Measurements from ENCODE around the gene CASP4. TPM values are rescaled to one million over a fixed set of nuclear protein-coding genes. Genes with fewer than 3 reads are reported as not detected.
"Not testable (repeated sequence)": the region's sequence is repeated elsewhere in the genome, so short reads cannot be mapped to it uniquely, and the experiment has no call there.

CASP4 gene
- total RNA-seq, 1 experiment from 2014 or later, result 149 TPM

- DNase-seq (ENCODE audit: low read depth), result no peak
Observed at GRCh38 chr11:104956528-104956927, 11.8 kb downstream of the CASP4 start.

DNA sequence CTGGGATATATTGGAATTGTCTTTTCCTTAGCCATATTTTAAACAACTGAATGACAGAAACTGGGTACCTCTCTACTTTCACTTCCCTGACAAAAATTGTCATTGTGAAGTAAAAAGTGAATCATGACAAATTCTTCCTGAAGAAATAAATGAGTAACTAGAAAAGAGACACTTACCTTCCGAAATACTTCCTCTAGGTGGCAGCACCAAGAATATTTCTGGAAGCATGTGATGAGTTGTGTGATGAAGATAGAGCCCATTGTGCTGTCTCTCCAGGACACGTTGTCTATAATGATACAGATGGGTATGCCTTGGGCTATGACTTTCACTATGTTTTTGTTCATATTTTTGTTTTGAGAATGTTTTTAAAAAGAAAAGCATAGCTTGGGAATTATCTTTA is 21.5 kb downstream of the CASP4 start:
- peak; percentile 67 for DNase-seq (ENCODE audit: low read depth)

DNA sequence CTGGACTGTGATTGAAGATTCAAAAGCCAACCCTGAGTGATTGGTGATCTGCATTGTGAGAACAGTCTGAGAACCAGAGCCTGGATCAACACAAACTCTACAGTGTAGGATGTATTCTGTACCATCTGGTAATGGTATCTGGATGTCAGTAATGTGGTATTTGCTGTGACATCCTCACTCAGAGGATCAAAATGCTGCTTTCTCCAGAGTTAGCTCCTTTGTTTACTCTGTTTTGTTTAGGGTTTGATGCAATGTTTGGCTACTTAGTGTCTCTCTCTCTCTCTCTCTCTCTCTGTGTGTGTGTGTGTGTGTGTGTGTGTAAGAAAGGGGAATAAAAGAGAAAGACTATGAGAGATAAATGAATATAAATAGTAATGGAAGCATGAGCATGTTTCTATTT is 24.3 kb downstream of the CASP4 start:
- no peak for DNase-seq (ENCODE audit: low read depth)

- no peak for DNase-seq (ENCODE audit: low read depth)
Observed at GRCh38 chr11:104943561-104943960, 24.8 kb downstream of the CASP4 start.

DNA sequence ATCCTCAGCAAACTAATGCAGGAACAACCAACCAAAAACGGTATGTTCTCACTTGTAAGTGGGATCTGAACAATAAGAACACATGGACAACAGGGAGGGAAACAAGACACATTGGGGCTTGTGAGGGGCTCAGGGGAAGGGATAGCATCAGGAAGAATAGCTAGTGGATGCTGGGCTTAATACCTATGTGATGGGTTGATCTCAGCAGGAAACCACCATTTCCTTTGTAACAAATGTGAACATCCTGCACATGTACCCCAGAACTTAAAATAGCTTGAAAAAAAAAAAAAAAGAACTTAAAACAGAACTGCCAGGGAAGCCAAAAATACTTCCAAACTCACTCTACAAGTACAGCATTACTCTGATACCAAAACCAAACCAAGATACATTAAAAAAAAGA is 33.8 kb downstream of the CASP4 start:
- DNase-seq (ENCODE audit: low read depth), result no peak

GRCh38 chr11:104934073-104934472 is 34.3 kb downstream of the CASP4 start:
- DNase-seq (ENCODE audit: low read depth), result not testable (repeated sequence)

DNA sequence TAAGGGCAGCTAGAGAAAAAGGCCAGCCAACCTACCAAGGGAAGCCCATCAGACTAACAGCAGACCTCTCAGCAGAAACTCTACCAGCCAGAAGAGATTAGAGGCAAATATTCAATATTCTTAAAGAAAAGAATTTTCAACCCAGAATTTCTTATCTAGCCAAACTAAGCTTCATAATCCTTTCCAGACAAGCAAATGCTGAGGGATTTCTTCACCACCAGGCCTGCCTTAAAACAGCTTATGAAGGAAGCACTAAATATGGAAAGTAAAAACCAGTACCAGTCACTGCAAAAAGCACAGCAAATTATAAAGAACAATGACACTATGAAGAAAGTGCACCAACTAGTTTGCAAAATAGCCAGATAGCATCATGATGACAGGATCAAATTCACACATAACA is 39.6 kb downstream of the CASP4 start:
- DNase-seq (ENCODE audit: low read depth), result no peak

DNA sequence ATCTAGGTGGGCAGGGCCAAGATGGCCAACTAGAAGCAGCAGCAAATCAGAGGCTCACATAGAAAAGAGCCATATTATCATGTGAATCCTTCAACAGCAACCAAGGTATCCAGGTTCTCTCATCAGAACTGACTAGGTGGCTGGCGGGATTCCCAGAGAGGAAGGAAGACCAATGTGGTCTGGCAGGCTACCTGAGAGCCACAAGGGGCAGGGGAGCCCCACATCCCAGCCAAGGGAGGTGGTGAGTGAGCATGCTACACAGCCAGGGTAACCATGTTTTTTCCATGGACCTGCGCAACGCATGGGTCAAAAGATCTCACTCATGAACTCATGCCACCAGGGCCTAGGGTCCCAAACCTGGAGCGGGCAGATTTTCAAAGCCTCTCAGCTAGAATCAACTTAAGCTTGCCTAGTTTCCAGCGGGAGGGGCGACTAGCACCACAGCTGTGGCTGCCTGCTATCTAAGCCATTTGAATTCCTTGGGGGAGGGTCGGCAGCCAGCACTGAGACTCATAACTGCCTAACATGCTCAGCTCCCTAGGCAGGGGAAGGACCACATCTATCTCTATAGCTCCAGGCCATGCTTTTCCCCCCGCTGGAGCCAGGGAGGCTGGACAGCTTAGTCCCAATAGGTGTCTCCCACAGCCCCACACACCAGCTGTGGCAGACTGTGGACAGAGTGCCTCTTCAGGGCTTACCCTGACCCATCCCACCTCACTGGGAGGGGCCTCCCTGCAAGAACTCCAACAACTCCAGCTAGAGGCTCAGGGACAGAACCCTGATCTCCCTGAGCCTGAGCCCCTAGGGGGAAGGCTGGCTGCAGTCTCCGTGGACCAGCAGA is 41.4 kb downstream of the CASP4 start:
- no peak for DNase-seq (ENCODE audit: low read depth)

DNA sequence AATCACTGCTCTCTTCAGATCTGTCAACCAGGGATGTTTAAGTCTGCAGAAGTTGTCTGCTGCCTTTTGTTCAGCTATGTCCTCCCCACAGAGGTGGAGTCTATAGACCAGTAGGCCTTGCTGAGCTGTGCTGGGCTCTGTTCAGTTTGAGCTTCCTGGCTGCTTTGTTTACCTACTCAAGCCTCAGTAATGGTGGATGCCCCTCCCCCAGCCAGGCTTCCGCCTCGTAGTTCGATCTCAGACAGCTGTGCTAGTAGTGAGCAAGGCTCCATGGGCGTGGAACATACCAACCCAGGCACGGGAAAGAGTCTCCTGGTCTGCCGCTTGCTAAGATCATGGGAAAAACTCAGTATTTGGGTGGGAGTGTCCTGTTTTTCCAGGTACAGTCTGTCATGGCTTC is 42.5 kb downstream of the CASP4 start:
- DNase-seq (ENCODE audit: low read depth), result no peak

- peak; percentile 72 for DNase-seq (ENCODE audit: low read depth)
Observed at GRCh38 chr11:104918113-104918824, 50.1 kb downstream of the CASP4 start.

DNA sequence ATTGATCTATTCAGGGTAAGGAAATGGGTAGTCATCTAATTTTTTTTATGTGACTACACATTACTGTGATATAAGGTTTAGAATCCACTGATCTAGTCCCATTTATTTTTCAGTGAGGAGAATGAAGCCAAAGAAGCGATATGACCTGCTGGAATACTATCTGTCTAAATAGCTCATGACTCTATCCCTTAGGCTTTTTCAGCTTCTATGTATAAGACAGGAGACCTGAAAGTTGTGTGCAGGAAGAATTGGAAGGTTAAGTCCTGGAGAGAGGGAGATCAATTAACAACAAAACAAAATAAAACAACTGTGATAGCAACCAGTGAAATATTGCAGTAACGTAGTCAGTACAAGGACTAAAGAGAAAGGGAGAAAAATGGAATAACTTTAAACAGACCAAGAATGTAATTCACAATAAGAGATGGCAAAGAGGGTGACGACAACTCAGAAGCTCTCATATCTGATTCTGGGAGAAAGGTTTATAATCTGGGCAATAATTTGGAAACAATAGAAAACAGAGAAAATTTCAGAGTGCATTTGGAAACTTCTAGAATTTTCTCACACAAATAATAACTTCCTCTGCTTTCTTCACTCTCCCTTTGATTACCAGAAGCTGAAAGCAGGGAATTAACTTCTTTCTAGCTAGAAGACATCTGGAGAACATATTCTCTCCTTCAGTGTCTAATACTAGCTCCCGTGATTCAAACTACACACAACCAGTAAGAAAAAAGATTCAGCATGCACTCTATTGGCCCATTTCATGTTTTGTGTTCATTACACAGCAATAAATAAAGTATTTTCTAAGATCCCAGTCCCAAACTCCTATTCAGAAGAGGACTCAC is 50.9 kb downstream of the CASP4 start:
- no peak for DNase-seq (ENCODE audit: low read depth)

- DNase-seq (ENCODE audit: low read depth), result peak; percentile 66
Observed at GRCh38 chr11:104916442-104916841, 51.9 kb downstream of the CASP4 start.

DNA sequence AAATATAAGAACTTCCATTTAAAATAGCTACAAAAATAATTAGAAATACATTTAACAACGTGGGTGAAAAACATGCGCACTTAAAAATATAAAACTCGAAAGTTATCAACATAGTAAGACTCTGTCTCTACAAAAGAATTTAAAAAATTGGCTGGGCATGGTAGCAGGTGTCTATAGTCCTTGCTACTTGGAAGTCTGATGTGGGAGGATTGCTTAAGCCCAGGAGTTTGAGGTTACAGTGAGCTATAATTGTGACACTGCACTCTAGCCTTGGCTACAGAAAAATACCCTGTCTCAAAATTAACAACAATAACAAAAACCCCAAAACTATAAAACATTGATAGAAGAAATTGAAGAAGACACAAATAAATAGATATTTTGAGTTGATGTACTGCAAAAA is 56.3 kb downstream of the CASP4 start:
- no peak for DNase-seq (ENCODE audit: low read depth)

DNA sequence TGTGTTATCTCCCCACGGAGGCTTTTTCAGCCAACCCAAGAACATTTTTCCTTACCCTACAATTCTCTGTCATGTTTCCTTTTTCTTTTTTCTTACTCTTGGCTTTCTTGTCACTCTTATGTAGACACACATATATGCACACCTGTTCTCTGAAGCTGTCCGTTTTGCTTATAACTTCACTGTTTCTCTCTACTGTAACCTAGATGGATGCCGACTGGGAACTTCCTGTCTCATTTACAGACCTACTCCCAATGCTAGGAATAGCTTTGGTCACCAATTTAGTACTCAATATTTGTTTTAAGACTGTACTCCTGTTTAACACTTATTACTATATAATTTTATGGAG is 60.2 kb downstream of the CASP4 start:
- no peak for DNase-seq (ENCODE audit: low read depth)

- DNase-seq (ENCODE audit: low read depth), result no peak
Observed at GRCh38 chr11:104907521-104908185, 60.7 kb downstream of the CASP4 start.

DNA sequence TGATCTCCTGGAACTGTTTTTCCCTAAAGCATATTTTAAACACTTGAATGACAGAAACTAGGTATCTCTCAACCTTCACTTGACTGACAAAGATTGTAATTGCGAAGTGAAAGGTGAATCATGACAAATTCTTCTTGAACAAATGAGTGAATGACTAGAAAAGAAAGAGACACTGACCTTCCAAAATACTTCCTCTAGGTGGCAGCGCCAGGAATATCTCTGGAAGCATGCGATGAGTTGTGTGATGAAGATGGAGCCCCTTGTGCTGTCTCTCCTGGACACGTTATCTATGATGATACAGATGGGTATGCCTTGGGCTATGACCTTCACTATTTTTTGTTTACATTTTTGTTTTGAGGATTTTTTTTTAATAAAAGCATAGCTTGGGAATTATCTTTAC is 63.1 kb downstream of the CASP4 start:
- DNase-seq (ENCODE audit: low read depth), result no peak

GRCh38 chr11:104899226-104899625 is 69.1 kb downstream of the CASP4 start:
- DNase-seq (ENCODE audit: low read depth), result no peak

GRCh38 chr11:104898685-104899013 is 69.7 kb downstream of the CASP4 start:
- no peak for DNase-seq (ENCODE audit: low read depth)

DNA sequence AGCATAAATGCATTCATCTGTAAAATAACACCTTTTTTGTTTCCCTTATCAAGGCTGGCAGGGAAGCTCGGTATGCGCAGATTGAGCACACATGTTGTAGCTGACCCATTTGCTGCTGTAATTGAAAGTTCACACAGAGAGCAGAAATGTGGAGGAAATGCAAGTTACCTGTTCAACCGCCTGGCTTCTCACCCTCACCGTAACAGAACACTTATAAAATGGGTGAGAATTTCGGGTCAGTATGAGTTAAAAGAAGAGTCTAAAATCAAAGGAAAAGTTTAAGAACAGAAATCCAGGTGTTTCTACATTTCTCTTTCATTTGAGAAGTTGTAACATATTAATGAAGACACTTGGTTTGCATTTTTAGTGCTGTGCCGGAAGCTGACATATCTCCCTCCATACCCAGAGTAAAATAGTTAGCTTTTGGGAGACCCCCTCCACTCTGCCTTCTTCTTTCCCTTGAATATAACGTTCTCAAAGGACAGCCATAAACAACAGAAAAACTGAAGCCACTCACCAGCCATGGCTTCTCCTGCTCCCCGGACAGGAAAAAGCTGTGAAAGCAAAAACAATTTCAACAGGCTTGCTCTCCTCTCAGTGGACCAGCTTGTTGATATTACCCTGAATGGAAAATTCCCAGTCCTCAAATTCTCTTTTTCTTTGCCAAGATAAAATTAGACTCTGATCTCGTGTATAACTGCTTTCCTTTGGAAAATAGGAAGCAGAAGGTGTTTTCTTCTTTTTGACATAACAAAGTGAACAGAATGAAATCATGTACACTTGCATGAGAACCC is 70.3 kb downstream of the CASP4 start, which contains the start of gene CASP12:
Gene CASP12, minus strand, starts transcription at position 570 of the 794 bp plus-strand sequence.
- no peak for DNase-seq (ENCODE audit: low read depth)

DNA sequence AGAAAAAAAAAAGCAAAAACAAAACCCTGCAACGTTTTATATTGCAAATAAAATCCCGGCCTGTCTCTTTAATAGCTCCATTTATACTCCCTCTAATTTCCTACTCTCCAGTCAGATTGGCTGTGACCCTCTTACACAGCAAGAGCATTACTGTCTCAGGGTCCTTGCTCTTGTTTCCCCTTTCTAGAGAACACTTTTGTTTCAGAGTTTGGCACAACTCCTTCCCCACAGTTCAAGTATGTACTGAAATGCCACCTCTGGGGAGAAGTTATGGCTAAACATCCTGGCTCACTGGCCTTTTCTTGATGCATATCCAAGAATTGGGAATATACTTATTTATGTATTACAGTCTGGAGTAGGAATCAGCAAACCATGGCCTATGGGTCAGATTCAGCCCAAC is 72.7 kb downstream of the CASP4 start:
- no peak for DNase-seq (ENCODE audit: low read depth)

DNA sequence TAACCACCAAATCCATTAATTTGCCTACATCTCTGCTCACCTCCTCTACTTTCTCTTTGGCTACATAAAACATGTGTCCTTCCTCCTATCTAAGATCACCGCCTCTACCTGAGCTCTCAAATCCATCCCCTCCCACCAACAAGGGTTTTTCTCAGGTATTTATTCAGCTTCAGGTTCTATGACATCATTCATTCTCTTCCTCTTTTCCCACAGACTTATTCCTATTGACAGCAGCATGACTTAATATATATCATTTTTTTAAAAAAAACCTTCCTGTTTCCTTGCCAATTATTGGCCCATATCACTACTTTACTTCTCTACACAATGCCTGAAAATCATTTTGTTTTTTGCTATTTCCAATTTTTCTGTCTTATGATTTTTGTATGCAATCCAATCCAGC is 74.5 kb downstream of the CASP4 start:
- no peak for DNase-seq (ENCODE audit: low read depth)

Measured in M059J (cell line).